Kidney tubule cell (primary cell): ENCODE results near the gene KLRF1.
"Not testable (repeated sequence)": the region's sequence is repeated elsewhere in the genome, so short reads cannot be mapped to it uniquely, and the experiment has no call there.

Experiments used
- DNase-seq: peaks from one replicate; pipeline ENCODE4 v3.0.0-alpha.2; 2018; ENCODE audit warnings: low spot score

KLRF1 gene

DNA sequence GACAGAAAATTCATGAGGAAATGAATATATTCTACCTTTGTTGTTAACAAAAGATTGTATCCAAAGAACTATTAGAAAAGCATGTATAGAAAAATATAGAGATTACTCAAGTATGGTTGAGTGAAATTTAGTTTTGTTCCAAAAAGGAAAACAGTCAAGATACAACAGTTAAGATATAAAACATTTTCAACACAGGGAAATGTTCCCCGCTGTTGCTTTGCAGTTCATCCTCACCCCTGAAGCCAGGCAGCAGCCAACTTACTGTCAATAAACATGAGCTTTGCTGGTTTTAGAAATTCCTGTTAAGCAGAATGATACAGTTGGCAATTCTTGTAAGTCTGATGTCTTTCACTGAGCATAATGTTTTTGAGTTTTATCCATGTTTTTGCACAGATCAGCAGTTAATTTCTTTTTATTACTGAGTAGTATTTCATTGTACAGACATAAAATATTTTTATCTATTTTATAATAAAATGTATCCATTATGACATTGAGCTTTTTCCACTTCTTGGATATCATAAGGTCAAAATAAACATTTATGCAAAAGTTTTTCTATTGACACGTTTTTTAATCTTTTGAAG lies 43.1 kb downstream of the KLRF1 start:
- DNase-seq = no peak

GRCh38 chr12:9872162-9872561 lies 44.9 kb downstream of the KLRF1 start:
- DNase-seq = no peak

DNA sequence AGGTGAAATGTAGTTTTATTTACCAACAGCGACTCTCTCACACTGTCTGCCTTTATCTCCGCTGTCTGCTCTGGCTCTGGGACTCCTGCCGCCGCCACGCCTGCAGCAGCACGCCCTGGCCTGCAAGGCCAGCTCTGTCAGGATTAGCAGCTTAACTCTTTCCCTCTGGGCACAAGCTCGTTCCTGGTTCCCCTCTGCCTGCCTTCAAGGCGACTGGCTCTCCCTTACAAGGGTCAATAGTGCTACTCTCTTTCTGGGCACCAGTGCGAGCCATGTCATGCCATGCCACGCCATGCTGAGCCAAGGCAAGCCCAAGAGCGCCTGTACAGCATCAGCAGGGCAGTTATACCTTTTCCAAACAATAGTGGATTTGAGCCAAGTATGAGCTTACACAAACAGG lies 45.5 kb downstream of the KLRF1 start:
- no peak for DNase-seq

DNA sequence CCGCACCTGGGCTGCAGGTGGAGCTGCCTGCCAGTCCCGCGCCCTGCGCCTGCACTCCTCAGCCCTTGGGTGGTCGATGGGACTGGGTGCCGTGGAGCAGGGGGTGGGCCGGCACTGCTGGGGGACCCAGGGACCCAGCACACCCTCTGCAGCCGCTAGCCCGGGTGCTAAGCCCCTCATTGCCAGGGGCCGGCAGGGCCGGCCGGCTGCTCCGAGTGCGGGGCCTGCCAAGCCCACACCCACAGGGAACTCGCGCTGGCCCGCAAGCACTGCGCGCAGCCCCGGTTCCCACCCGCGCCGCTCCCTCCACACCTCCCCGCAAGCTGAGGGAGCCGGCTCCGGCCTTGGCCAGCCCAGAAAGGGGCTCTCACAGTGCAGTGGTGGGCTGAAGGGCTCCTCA lies 48.8 kb downstream of the KLRF1 start:
- DNase-seq = not testable (repeated sequence)

DNA sequence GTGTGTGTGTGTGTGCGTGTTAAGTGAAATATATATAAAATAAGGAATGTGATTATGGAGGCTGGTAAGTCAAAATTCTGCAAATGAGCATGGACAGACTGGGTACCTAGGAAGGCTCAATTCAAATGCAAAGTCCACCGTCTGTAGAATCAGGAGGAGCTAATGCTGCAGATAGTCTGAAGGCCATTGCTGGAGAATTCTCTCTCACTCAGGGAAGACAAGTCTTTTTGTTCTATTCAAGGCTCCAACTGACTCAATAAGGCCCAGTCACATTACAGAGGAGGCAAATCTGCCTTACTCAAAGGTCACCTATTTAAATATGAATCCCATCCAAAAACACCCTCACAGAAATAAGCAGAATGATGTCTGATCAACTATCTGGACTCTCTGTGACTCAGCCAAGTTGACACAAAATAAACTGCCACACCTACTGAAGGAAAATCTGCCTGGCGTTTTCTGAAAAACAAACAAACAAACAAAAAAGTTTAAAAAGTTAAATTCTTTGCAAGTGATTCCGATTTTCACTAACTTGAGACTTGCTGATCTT lies 53.3 kb downstream of the KLRF1 start:
- no peak for DNase-seq

- DNase-seq = no peak
These were observed 54.0 kb downstream of the KLRF1 start, which contains the start of gene KLRF2 for GRCh38 chr12:9881246-9881645. KLRF2 (plus strand) TSS chr12:9881489; CDS start chr12:9881596, 107 bp downstream.

DNA sequence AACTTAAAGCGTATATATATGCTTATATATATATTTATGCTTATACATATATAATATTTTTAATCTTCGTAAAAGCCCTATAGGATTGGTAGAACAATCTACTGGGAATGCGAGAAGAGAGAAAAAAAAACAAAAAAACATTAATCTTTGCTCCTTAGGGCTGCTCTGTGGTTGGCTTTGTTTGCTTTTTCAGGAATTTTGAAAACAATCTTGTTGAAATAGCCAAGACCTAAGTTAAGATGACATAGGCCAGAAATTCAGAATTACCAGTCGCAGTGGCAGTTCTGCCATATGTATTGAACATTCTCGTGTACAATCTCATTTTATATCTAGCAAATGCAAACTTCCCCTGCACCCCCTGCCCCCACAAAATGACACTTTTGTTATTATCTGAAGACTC lies 54.7 kb downstream of the KLRF1 start:
- no peak for DNase-seq

- DNase-seq = no peak
These were observed 55.9 kb downstream of the KLRF1 start for GRCh38 chr12:9883175-9883574.

- DNase-seq = no peak
These were observed 61.5 kb downstream of the KLRF1 start for GRCh38 chr12:9888665-9889273.
